ENCODE results near the gene PROSER3. TPM values are rescaled to one million over a fixed set of nuclear protein-coding genes. Genes with fewer than 3 reads are reported as not detected.

Gene PROSER3
- total RNA-seq, 4 donors from 2014 or later, result 10.1 to 17.1 (median 13.4) TPM

- 74 to 88% methylated on average over 7 of the region's 22 CpGs for WGBS, 2 donors (ENCODE audit: low coverage in 1 of 2)
- peaks cover 0 to 72% of the 10 kb centered on the region in 2 donors for H3K36me3 ChIP-seq
- H3K4me1 ChIP-seq, result peaks cover 0 to 27% (median 7%) of the 10 kb centered on the region in 3 donors
- H3K9me3 ChIP-seq, result no peaks in the 10 kb centered on the region
- no peak for ATAC-seq
- H3K27ac ChIP-seq, result no peak overlapping the region
- TF ChIP-seq EP300 (IDR thresholded peaks at IDR 0.05), result no peak
- peak in 1 of 4 experiments; percentile 25 for TF ChIP-seq CTCF (IDR thresholded peaks at IDR 0.05)
- H3K4me3 ChIP-seq, result no peak overlapping the region
- H3K27me3 ChIP-seq, result no peaks in the 10 kb centered on the region
Measured at GRCh38 chr19:35736913-35737886, 20.8 kb upstream of the PROSER3 start.

GRCh38 chr19:35738021-35738886 is 19.7 kb upstream of the PROSER3 start:
- TF ChIP-seq POLR2A (IDR thresholded peaks at IDR 0.05) (no peak), CTCF (IDR thresholded peaks at IDR 0.05) (no peak), POLR2AphosphoS5 (IDR thresholded peaks at IDR 0.05) (no peak), EP300 (IDR thresholded peaks at IDR 0.05) (no peak)
- H3K27me3 ChIP-seq, result no peaks in the 10 kb centered on the region
- H3K4me3 ChIP-seq, result no peak overlapping the region
- H3K4me1 ChIP-seq, result peaks cover 0 to 37% (median 7%) of the 10 kb centered on the region in 3 donors
- no peaks in the 10 kb centered on the region for H3K9me3 ChIP-seq
- peaks cover 0 to 71% of the 10 kb centered on the region in 2 donors for H3K36me3 ChIP-seq
- peak overlapping the region in 2 of 4 donors; percentile 14 for H3K27ac ChIP-seq
- no peak for ATAC-seq
- WGBS, 2 donors (ENCODE audit: low coverage in 1 of 2), result 84 to 87% methylated on average over 10 to 16 of the region's 37 CpGs

GRCh38 chr19:35738887-35739229 is 19.1 kb upstream of the PROSER3 start:
- no peaks in the 10 kb centered on the region for H3K9me3 ChIP-seq
- H3K27ac ChIP-seq, result peak overlapping the region in 2 of 4 donors; percentile 14
- no peak for TF ChIP-seq POLR2A (IDR thresholded peaks at IDR 0.05)
- no peak for TF ChIP-seq EP300 (IDR thresholded peaks at IDR 0.05)
- WGBS, 2 donors (ENCODE audit: low coverage in 1 of 2), result no CpG with 5 or more reads among the region's 2 CpGs
- no peak overlapping the region for H3K4me3 ChIP-seq
- H3K4me1 ChIP-seq, result peaks cover 0 to 39% (median 7%) of the 10 kb centered on the region in 3 donors
- H3K36me3 ChIP-seq, result peaks cover 0 to 68% of the 10 kb centered on the region in 2 donors
- no peaks in the 10 kb centered on the region for H3K27me3 ChIP-seq
- no peak for ATAC-seq

GRCh38 chr19:35739275-35740107 is 18.5 kb upstream of the PROSER3 start:
- no peak for ATAC-seq
- Histone ChIP-seq H3K27ac (peak overlapping the region; percentile 40 to 91 (median 87)), H3K36me3 (peaks cover 0 to 64% of the 10 kb centered on the region in 2 donors), H3K27me3 (no peaks in the 10 kb centered on the region), H3K4me3 (peak overlapping the region; percentile 36 to 60), H3K4me1 (peaks cover 0 to 46% (median 13%) of the 10 kb centered on the region in 3 donors), H3K9me3 (no peaks in the 10 kb centered on the region)
- TF ChIP-seq POLR2AphosphoS5 (IDR thresholded peaks at IDR 0.05) (no peak), POLR2A (IDR thresholded peaks at IDR 0.05) (no peak), EP300 (IDR thresholded peaks at IDR 0.05) (no peak), CTCF (IDR thresholded peaks at IDR 0.05) (no peak)
- WGBS, 2 donors (ENCODE audit: low coverage in 1 of 2), result 49% methylated on average over 11 of the region's 29 CpGs; no CpG with 5 or more reads in 1 of the 2 donors

Data from gastroesophageal sphincter (tissue), 4 donors.